Measurements from ENCODE around the gene ZNF281.
"Not testable (repeated sequence)": the region's sequence is repeated elsewhere in the genome, so short reads cannot be mapped to it uniquely, and the experiment has no call there.

ZNF281 gene, protein sequence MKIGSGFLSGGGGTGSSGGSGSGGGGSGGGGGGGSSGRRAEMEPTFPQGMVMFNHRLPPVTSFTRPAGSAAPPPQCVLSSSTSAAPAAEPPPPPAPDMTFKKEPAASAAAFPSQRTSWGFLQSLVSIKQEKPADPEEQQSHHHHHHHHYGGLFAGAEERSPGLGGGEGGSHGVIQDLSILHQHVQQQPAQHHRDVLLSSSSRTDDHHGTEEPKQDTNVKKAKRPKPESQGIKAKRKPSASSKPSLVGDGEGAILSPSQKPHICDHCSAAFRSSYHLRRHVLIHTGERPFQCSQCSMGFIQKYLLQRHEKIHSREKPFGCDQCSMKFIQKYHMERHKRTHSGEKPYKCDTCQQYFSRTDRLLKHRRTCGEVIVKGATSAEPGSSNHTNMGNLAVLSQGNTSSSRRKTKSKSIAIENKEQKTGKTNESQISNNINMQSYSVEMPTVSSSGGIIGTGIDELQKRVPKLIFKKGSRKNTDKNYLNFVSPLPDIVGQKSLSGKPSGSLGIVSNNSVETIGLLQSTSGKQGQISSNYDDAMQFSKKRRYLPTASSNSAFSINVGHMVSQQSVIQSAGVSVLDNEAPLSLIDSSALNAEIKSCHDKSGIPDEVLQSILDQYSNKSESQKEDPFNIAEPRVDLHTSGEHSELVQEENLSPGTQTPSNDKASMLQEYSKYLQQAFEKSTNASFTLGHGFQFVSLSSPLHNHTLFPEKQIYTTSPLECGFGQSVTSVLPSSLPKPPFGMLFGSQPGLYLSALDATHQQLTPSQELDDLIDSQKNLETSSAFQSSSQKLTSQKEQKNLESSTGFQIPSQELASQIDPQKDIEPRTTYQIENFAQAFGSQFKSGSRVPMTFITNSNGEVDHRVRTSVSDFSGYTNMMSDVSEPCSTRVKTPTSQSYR

DNA sequence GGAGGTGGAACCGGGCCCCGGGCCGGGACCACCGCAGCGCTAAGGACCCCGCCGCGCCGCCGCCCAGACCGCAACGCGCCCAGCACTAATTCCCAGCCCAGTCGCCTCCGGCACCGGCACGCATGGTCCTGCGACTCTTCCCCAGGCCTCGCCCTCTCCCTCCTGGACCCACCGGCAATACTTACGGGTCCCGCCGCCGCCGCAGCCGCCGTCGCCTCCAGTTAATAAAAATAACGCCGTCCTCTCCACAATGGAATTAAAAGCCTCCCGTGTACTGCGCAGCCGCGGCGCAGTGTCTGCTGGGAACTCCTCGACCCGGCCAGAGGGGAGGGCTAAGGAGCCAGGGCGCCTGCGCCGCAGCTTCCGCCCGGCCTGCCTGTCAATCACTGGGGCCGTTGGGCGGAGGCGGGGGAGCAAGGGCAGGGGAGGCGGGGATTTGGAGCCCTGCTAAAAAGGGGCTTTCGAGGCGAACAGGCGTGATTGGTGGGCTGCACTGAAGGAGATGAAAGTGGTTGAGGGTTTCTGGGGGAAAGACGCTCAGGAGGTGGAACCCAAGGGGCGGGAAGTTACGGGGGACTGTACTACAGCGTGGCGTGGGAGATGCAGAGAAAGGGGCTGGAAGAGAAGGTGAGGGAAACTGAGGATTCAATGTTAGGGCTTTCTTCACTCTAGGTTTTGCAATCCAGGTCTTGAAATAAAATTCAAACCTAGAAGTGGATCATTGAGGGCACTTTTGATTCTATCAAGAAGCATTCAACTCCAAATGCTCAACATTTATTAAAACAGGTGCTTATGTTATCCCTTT lies at the start of gene ZNF281:
Gene ZNF281 (minus strand): TSS at position 276 of the 805 bp plus-strand sequence. CDS start 331 bp downstream, outside the sequence.
- peak; percentile 40 to 61 for DNase-seq

DNA sequence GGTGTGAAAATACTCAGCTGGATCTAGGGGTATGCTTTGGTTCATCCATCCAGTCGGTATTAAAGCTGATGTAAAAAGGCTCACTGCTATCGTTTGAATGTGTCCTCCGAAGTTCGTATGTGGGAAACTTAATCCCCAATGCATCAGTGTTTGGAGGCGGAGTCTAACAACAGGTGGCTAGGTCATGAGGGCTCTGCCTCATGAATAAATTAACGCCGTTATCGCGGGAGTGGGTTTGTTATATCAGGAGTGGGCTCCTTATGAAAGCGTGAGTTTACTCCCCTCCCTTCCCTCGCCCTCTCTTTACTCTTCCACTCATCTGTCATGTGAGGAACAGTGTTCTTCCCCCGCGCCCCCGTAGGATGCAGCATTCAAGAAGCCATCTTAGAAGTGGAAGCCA lies 48.9 kb upstream of the ZNF281 start:
- no peak for DNase-seq

DNA sequence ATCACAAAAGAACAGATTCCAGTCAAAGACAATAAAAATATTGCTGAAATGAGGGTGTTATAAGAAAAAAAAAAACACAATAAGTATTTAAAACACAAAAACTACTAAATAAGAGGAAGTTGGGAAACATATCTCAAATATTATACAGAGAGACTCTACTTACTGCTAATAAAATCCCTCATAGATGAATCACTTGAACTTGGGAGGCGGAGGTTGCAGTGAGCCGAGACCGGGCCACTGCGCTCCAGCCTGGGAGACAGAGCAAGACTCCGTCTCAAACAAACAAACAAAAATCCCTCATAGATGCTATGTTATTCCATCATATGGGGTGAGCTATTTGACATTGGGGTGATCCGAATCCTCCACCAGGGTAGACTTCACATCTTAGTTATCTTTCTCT lies 48.0 kb upstream of the ZNF281 start:
- no peak for DNase-seq

DNA sequence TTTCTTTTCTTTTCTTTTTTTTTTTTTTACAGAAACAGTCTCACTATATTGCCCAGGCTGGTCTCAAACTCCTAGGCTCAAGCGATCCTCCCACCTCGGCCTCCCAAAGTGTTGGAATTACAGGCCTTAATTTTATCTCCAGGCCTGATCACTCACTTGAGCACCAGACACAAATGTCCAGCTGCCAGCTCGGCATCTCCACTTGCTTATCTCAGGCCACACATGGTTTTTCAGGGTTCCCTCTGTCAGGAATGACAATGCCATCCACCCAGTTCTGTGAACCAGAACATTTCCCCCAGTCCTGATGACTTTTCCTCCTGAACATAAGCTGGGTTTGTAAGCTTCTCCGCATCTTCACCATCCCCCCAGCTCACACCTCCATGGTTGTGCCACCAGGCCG lies 44.6 kb upstream of the ZNF281 start:
- DNase-seq, result no peak

DNA sequence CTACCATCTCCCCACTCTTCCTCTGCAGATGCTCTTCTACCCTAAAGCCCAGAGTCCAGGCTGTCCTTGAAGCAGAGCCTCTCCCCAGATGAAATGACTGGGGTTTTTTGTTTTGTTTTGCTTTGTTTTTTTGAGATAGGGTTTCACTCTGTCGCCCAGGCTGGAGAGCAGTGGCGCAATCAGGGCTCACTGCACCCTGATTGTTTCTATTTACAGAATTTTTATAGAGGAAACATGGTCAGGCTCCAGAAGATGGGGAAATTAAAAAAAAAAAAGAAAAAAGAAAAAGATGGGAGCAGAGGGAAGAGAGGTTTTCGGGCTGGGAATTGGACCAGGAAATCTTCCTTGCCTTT lies 43.7 kb upstream of the ZNF281 start:
- DNase-seq, result no peak

DNA sequence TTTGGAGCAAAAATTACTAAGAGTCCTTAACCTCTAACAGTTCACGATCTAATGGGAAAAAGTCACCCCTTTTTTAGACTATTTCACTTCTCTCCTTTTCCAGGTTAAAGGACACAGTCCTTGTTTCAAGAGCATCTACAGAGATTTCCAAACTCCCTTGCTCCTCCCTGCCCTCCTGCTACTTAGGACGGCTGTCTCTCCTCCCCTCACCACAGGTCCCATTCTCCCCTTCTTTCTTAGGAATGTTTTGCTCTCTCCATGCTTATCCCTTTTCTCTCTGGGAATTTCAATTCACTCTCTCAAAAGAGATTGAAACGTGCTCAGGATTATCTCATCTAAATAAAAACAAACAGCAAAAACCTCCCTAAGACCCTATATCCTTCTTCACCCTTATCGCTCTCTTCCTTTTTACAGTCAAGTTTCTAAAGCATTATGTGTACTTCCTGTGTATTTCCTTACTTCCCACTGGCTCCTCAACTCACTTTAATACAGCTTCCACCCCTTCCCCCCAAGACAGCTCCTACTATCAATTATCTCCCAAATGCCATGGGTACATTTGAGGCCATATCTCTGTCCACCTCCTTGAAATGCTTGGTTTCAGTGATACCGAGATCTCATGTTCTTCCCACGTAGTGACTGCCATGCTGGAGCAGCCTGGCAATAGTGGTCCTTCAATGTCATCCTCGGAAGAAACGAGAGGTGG lies 43.2 kb upstream of the ZNF281 start:
- no peak for DNase-seq

DNA sequence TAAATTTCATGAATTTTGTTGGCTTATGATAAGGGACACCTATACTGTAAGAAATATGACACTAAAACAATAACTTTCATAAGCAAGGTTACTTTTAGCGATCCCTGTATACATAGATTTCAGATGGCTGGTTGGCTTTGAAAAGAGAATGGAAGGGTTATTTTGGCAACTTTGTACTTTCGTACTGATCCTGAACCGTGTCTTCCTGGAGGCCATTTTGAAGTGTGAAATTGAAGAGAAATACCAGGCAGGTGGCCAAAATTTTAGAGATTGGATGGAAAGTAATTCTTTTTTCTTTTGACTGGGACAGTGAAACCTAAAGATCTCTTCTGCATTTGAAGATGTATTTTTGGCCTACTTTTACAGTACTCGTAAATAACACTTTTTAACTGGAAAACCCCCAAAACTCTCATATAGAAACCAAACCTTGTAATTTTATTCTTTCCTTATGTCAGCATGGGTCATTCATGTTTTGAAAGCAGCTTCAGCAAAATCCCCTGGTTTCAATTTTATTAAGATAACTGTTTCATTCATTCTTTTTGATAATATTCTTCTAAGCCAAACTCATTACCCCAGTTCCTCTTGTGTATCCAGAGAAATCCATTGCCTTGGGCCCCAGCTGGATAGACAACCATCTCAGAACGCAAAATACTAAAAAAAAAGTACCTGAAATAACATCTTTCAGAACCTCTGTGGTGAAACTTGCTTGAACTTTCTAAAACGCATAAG lies 38.4 kb upstream of the ZNF281 start:
- DNase-seq, result no peak

DNA sequence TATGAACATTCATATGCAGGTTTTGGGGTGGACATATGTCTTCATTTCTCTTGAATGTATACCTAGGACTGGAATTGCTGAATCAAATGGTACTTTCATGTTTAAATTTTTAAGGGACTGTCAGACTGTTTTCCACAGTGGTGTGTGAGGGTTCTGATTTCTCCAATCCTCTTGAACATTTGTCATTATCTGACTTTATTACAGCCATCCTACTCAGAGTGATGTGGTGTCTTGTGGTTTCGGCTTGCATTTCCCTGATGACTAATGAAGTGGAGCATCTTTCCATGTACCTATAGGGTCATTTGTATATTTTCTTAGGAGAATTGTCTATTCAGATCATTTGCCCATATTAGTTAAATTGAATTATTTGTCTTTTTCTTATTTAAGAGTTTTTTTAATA lies 35.4 kb upstream of the ZNF281 start:
- no peak for DNase-seq

DNA sequence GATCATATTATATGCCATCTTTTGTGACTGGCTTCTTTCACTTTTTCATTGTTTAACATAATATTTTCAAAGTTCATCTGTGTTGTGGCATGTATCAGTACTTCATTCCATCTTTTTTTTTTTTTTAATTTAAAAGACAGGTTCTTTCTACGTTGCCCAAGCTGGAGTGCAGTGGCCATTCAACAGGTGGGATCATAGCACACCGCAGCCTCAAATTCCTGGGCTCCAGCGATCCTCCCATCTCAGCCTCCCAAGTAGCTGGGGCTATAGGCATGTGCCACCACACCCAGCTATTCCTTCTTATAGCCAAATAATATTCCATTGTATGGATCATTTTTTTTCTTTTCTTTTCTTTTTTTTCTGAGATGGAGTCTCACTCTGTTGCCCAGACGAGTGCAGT lies 34.6 kb upstream of the ZNF281 start:
- DNase-seq, result no peak

DNA sequence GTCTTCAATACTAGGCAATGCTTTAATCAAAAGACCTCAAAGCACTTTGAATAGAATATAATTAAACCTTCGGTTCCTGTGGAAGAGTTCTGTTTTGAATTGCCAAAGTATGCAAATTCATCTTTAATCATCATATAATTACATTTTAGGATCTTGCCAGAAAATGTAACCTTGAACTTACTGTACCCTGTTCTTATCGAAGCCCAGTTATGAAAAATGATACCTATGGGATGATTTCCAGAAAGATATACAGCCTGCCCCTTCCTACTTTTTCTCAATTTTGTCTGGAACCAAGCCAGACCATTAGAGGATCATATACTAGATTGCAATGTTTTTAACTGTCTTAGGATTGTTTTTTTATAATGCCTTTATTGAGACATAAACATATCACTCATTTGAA lies 34.0 kb upstream of the ZNF281 start:
- DNase-seq, result no peak

DNA sequence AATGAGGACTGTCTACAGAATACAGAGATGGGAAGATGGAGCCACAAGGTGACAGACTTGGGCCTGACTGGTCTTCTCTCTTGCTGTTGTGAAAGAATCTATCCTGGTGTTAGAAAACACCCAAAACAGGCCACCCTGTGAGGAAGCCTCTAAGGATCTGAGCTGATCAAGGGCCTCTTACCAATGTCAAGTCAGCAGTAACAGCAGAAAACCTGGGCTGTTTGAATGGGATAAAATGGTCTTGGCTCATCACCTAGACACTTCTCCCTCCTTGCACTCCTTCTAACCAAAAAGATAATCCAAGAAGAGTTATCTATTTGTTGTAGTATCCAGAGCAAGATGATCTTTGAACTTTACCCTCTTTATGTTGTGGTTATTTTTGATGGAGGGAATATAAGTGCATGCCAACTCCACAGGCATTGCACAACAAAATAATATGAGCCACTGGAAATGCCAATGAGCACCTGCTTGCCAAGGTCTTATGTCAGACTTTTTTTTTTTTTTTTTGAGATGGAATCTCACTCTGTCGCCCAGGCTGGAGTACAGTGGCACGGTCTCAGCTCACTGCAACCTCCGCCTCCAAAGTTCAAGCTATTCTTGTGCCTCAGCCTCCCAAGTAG lies 32.8 kb upstream of the ZNF281 start:
- DNase-seq, result no peak

DNA sequence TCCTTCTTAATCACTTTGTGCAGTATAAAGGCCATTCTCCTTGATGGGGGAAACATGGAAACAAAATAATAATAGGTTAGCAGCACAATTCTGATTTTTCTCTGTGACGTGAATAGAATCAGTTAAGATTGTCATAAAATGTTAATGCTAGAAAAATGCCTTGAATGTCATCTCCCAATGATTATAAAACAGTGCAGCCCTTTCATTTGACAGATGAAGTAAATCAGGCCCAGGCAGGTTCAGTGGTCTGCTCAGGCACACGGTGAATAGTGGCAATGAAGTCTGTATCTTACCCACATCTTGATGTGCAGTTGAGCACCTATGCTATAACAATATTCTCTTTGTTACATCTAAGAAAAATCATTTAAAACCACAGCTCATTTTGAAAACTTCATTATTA lies 32.2 kb upstream of the ZNF281 start:
- DNase-seq, result no peak

DNA sequence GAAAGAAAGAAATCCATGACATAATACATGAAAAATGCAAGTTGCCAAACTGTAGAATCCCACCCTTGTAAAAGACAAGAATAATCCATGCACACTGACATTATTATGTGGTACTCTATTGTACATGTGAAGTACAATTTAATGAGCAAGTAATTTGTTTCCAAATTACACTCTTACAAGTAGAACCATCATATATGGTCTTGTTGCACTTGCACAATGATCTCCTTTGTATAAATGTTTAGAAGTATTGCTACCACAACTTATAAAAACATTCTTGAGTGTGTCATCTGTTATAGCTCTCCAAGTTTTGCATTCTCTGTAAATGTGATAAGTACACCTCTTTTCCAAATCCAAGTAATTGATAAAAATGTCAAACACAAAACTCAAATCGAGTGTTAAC lies 29.1 kb upstream of the ZNF281 start:
- no peak for DNase-seq

DNA sequence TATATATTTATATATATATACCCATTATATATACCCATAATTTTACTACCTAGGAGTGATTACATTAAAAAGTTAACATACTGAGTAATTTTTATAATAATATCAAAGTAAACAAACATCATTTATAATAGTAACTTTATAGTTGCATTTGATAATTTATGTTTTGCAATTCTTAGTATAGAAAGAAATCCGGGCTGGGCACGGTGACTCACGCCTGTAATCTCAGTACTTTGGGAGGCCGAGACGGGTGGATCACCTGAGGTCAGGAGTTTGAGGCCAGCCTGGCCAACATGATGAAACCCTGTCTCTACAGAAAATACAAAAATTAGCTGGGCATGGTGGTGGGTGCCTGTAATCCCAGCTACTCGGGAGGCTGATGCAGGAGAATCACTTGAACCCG lies 28.6 kb upstream of the ZNF281 start:
- DNase-seq, result not testable (repeated sequence)

DNA sequence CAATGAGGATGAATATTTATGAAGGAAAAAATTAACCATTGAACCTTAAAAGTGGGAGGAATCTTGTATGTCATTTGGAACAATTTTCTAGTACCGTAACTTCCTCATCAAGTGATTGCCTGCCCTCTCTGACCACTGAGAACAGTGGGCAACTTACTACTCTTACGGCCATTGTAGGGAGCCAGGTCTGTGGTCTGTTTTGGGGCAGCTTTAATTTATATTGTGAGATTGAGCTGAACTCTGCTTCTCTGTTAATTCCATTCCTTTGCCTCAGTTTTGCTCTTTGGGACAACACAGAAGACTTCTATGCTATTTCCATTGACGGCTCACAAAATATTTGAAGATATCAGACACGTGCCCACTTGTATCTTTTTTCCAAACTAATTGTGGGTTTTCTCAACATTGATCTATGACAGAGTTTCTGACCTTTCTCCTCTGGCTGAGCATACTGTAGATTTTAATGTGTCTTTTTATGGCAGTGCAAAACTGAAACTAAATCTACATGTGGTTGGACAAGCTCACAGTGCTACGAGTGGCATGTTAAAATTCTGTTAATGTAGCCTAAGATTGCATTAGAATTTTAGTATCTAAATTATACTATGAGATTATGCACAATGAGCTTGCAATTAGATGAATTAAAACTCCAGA lies 27.8 kb upstream of the ZNF281 start:
- DNase-seq, result no peak

DNA sequence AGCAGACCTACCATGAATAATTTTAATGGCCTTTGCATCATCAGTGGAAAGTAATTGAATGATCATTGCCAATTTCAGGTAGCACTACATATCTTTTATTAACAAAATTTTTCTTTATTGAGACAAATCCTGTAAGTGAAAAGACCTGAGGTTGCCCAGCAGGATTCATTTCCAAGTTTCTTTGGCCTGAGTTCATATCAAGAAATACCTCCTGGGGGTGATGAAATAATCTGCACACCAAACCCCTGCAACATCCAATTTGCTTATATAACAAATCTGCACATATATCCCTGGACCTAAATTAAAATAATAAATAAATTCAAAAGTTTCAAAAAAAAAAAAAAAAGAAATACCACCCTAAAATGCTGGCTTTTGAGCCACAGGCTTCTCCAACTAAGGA lies 27.3 kb upstream of the ZNF281 start:
- no peak for DNase-seq

DNA sequence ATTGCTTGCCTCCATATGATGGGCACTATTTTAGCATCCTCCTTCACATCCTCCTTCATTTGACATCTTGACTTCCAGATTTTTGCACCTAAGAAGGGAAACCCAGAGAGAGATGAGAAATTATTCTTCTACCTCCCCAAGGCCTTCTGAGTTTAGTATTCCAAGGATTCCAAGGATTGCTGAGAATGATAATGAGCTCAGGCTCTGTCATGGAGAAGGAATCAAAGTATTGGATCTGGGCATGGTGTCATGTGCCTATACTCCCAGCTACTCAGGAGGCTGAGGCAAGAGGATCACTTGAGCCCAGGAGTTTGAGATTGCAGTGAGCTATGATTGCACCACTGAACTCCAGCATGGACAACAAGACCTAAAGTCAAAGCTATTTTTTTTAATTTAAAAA lies 26.6 kb upstream of the ZNF281 start:
- DNase-seq, result no peak

DNA sequence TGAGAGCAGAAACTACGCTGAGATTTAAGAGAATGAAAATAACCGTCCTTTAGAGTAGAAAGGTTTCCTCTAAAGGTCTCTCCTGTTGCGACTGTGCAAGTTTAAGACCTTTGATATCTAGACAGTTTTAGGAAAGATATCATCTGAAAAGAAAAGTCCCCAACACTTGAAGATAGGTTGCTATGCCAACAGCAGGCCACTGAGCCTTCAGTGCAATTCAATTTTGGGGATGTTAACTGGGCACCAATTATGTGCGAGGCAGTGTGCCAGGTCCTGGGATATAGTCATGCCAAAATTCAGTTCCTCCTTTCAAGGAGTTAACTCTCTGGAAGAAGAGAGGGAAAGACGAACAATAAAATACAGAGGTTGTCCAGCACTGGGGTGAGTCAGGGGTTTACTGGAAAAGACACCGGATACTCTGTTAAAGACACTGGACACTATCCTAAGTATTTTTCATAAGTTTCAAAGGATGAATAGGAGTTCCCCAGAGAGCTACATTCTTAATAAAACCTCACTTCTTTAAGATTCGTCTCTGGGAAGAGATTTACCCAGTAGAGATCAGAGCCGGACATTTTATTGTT lies 25.5 kb upstream of the ZNF281 start:
- DNase-seq, result no peak

DNA sequence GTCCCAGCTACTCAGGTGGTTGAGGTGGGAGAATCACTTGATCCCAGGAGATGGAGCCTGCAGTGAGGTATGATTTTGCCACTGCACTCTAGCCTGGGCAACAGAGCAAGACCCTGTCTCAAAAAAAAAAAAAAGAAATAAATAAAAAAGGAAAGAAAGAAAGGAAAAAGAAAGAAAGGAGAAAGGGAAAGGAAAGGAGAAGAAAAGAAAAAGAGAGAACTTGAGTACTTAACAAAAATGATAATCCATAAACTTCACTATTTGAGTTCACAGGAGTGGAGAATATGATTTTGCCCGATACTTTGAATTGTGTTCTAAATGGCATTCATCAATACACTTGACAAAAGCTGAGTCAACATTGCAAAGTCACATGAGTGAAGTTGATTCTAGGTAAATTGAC lies 23.8 kb upstream of the ZNF281 start:
- no peak for DNase-seq

DNA sequence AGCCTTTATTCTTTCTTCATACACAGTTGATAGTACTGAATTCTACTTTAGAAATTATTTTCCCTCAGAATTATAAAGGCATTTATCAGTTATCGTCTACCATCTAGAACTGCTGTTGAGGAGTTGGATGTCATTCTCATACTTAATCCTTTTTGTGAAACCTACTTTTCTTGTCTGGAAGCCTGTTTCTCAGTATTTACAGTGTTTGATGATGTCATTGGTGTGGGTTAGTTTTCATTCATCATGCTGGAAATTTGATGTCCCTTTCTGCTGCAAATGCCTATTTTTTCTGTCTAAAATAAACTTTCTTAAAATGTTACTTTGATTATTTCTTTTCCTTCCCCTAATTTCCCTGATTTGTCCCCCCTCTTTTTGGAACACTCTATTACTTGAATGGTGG lies 22.8 kb upstream of the ZNF281 start:
- no peak for DNase-seq

Measured in cerebellar nuclear complex (tissue), 1 donor.